ENCODE results near the gene CD151. TPM values are rescaled to one million over a fixed set of nuclear protein-coding genes. Genes with fewer than 3 reads are reported as not detected.

CD151 gene
- total and polyA plus RNA-seq, 8 donors, result 163 to 351 (median 261) TPM

- ATAC-seq, result no peak
- Histone ChIP-seq H3K27ac (no peak overlapping the region), H3K9me3 (no peaks in the 10 kb centered on the region), H3K4me3 (no peak overlapping the region), H3K36me3 (no peaks in the 10 kb centered on the region), H3K4me1 (peaks cover 0 to 4% (median 0%) of the 10 kb centered on the region in 3 donors), H3K27me3 (no peaks in the 10 kb centered on the region)
- intact Hi-C loops (cut with DNase I), result no loop called here
- TF ChIP-seq CTCF (IDR thresholded peaks at IDR 0.05), result no peak
- no peak for FAIRE-seq
- WGBS, 2 donors, result 79 to 82% methylated on average over 8 of the region's 8 CpGs
- DNase-seq, result no peak
Measured at GRCh38 chr11:856397-856796, 23.6 kb downstream of the CD151 start.

GRCh38 chr11:858053-858761 is 25.5 kb downstream of the CD151 start:
- ATAC-seq, result no peak
- no peak for TF ChIP-seq CTCF (IDR thresholded peaks at IDR 0.05)
- no peak for FAIRE-seq
- H3K36me3 ChIP-seq, result no peaks in the 10 kb centered on the region
- H3K27ac ChIP-seq, result no peak overlapping the region
- H3K4me3 ChIP-seq, result no peak overlapping the region
- intact Hi-C loops (cut with DNase I), result no loop called here
- H3K27me3 ChIP-seq, result no peaks in the 10 kb centered on the region
- no peak for DNase-seq
- WGBS, 2 donors, result 75 to 82% methylated on average over 27 of the region's 27 CpGs
- no peaks in the 10 kb centered on the region for H3K9me3 ChIP-seq
- H3K4me1 ChIP-seq, result peaks cover 0 to 4% (median 0%) of the 10 kb centered on the region in 3 donors

GRCh38 chr11:858762-859339 is 26.1 kb downstream of the CD151 start:
- FAIRE-seq (no peak), DNase-seq (no peak), ATAC-seq (no peak)
- no peaks in the 10 kb centered on the region for H3K36me3 ChIP-seq
- 73 to 81% methylated on average over 37 of the region's 37 CpGs for WGBS, 2 donors
- H3K4me3 ChIP-seq, result no peak overlapping the region
- intact Hi-C loops (cut with DNase I), result no loop called here
- peaks cover 0 to 4% (median 0%) of the 10 kb centered on the region in 3 donors for H3K4me1 ChIP-seq
- no peaks in the 10 kb centered on the region for H3K9me3 ChIP-seq
- no peak overlapping the region for H3K27ac ChIP-seq
- no peaks in the 10 kb centered on the region for H3K27me3 ChIP-seq
- TF ChIP-seq CTCF (IDR thresholded peaks at IDR 0.05), result no peak

- TF ChIP-seq CTCF (IDR thresholded peaks at IDR 0.05), result no peak
- H3K36me3 ChIP-seq, result no peaks in the 10 kb centered on the region
- 40 to 48% methylated on average over 23 to 31 of the region's 31 CpGs for WGBS, 2 donors
- H3K4me3 ChIP-seq, result no peak overlapping the region
- H3K9me3 ChIP-seq, result no peaks in the 10 kb centered on the region
- ATAC-seq (peak; percentile 49 to 81 (median 77)), FAIRE-seq (no peak), DNase-seq (peak in 4 of 6 donors; percentile 56 to 85 (median 82))
- intact Hi-C loops (cut with DNase I), result no loop called here
- H3K27ac ChIP-seq, result no peak overlapping the region
- H3K4me1 ChIP-seq, result peaks cover 0 to 4% (median 0%) of the 10 kb centered on the region in 3 donors
- H3K27me3 ChIP-seq, result no peaks in the 10 kb centered on the region
Measured at GRCh38 chr11:859394-860131, 26.8 kb downstream of the CD151 start.
